ENCODE measurements around the gene E2F7. TPM values are rescaled to one million over a fixed set of nuclear protein-coding genes. Genes with fewer than 3 reads are reported as not detected.

Gene E2F7
- total RNA-seq, 1 donor from 2014 or later, result 40.5 TPM

DNA sequence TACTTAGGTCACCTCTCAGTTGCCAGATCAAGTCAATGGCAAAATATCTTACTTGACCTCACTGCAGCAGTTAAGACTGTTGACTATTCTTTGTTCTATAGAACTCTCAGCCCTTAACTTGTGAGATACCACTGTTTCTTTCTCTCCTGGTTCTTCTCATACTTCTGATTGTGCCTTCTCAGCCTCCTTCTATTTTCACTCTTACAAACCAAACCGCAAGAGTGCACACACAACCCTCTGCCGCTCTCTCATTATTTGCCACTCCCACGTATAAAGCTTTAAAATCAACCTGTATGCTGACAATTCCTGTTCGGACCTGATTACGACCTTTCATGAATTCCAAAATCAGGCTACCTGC lies 4.5 kb downstream of the E2F7 start:
- H3K36me3 Mint-ChIP-seq, result peaks cover 49% of the 10 kb centered on the region
- H3K79me2 ChIP-seq (ENCODE audit: low read depth), result peaks cover 90% of the 10 kb centered on the region

DNA sequence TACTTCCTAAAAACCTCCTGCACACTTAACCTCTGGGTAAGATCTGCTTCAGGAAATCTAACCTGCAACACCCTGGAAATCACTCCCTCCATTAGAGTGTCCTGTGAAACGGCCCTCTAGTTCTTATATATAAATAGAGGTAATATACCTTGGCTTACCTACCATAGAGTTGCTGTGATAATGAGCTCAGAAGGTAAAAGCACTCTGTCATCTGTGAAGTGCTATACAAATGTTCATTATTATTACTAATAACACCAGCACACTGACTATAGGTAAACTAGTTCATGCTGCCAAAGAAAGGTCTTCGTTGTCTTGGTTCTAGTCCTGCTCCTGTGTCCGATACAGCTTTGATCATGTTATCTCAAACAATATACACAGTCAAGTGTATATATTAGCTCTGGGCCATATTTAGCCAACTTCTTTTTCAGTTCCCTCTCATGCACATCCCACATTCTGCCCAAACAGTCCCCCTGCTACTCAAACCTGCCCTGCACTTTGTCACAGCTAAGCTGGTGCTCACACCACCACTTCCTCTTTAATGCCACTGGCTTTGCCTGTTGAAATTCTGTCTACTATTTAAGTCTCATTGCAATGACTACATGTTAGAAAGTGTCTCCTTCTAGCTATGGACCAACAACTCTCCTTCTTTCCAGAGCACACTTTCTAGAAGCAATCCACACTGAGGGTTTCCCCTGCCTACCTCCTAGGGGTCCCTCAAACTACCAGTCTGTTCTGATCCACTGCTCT lies 5.1 kb downstream of the E2F7 start:
- H3K4me1 Mint-ChIP-seq, result peaks cover 24% of the 10 kb centered on the region
- no peak for DNase-seq (ENCODE audit: low spot score)
- H2AFZ ChIP-seq (replicated peaks), result no peak overlapping the region
- H4K20me1 ChIP-seq (ENCODE audit: low read depth), result peaks cover 22% of the 10 kb centered on the region
- no peak overlapping the region for H3K4me3 ChIP-seq
- H3K9ac ChIP-seq, result no peak overlapping the region
- no peaks in the 10 kb centered on the region for H3K9me3 ChIP-seq (ENCODE audit: low read depth)
- H3K27me3 Mint-ChIP-seq (ENCODE audit: insufficient read depth, low read depth), result no peaks in the 10 kb centered on the region
- TF ChIP-seq, protein P1, sequence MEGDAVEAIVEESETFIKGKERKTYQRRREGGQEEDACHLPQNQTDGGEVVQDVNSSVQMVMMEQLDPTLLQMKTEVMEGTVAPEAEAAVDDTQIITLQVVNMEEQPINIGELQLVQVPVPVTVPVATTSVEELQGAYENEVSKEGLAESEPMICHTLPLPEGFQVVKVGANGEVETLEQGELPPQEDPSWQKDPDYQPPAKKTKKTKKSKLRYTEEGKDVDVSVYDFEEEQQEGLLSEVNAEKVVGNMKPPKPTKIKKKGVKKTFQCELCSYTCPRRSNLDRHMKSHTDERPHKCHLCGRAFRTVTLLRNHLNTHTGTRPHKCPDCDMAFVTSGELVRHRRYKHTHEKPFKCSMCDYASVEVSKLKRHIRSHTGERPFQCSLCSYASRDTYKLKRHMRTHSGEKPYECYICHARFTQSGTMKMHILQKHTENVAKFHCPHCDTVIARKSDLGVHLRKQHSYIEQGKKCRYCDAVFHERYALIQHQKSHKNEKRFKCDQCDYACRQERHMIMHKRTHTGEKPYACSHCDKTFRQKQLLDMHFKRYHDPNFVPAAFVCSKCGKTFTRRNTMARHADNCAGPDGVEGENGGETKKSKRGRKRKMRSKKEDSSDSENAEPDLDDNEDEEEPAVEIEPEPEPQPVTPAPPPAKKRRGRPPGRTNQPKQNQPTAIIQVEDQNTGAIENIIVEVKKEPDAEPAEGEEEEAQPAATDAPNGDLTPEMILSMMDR (IDR thresholded peaks at IDR 0.05), result no peak
- TF ChIP-seq EZH2 (IDR thresholded peaks at IDR 0.05) (no peak), EZH2phosphoT487 (IDR thresholded peaks at IDR 0.05) (no peak)
- peaks cover 5% of the 10 kb centered on the region for H3K36me3 ChIP-seq
- H3K27ac ChIP-seq, result no peak overlapping the region
- peaks cover 51% of the 10 kb centered on the region for H3K36me3 Mint-ChIP-seq
- peak overlapping the region; percentile 39 for H3K4me3 Mint-ChIP-seq
- H3K4me1 ChIP-seq, result peaks cover 18% of the 10 kb centered on the region
- peaks cover 94% of the 10 kb centered on the region for H3K79me2 ChIP-seq (ENCODE audit: low read depth)
- peaks cover 11% of the 10 kb centered on the region for H3F3A ChIP-seq (ENCODE audit: low read depth)
- H3K9me3 Mint-ChIP-seq, result no peaks in the 10 kb centered on the region
- H3K27me3 ChIP-seq, result no peaks in the 10 kb centered on the region
- no peak overlapping the region for H3K4me2 ChIP-seq
- peak overlapping the region; percentile 38 for H3K27ac Mint-ChIP-seq

More for the DNA sequence above, 4.5 kb downstream of the E2F7 start:
- no peak for DNase-seq (ENCODE audit: low spot score)
- Mint-ChIP-seq H3K9me3 (no peaks in the 10 kb centered on the region), H3K27ac (no peak overlapping the region), H3K27me3 (ENCODE audit: insufficient read depth, low read depth) (no peaks in the 10 kb centered on the region), H3K4me3 (no peak overlapping the region), H3K4me1 (peaks cover 24% of the 10 kb centered on the region)
- H3K4me2 ChIP-seq, result no peak overlapping the region
- peaks cover 15% of the 10 kb centered on the region for H3F3A ChIP-seq (ENCODE audit: low read depth)
- H2AFZ ChIP-seq (replicated peaks), result no peak overlapping the region
- H3K9me3 ChIP-seq (ENCODE audit: low read depth), result no peaks in the 10 kb centered on the region
- H3K4me1 ChIP-seq, result peaks cover 18% of the 10 kb centered on the region
- no peak overlapping the region for H3K9ac ChIP-seq
- no peak overlapping the region for H3K4me3 ChIP-seq
- H4K20me1 ChIP-seq (ENCODE audit: low read depth), result peaks cover 19% of the 10 kb centered on the region
- H3K27ac ChIP-seq, result no peak overlapping the region
- TF ChIP-seq EZH2 (IDR thresholded peaks at IDR 0.05) (no peak), EZH2phosphoT487 (IDR thresholded peaks at IDR 0.05) (no peak)
- TF ChIP-seq, protein P1 (IDR thresholded peaks at IDR 0.05), result no peak
- no peaks in the 10 kb centered on the region for H3K27me3 ChIP-seq
- H3K36me3 ChIP-seq, result peaks cover 2% of the 10 kb centered on the region

DNA sequence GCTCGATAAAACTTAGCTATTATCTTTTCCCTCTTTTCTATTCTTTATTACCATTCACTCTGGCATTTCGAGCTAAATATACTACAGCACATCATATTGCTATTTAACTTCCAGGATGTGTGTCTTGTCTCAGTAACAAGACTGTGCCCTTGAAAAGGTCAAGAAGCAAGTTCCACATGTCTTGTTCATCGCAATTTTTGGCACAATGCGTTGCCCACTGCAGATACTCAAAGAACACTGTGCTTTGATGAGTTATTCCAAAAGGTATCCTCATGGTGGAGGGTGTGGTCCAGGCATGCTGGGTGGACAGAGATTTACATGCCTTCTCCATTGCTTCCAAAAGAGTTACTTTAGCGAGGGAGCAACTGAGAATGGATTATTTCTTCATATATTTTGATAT lies 6.6 kb downstream of the E2F7 start:
- Mint-ChIP-seq H3K27ac (no peak overlapping the region), H3K36me3 (peaks cover 63% of the 10 kb centered on the region), H3K27me3 (ENCODE audit: insufficient read depth, low read depth) (no peaks in the 10 kb centered on the region), H3K4me1 (peaks cover 16% of the 10 kb centered on the region), H3K4me3 (no peak overlapping the region), H3K9me3 (no peaks in the 10 kb centered on the region)
- Histone ChIP-seq H2AFZ (replicated peaks) (no peak overlapping the region), H3K9me3 (ENCODE audit: low read depth) (no peaks in the 10 kb centered on the region), H3F3A (ENCODE audit: low read depth) (no peaks in the 10 kb centered on the region), H4K20me1 (ENCODE audit: low read depth) (peaks cover 22% of the 10 kb centered on the region), H3K79me2 (ENCODE audit: low read depth) (peaks cover 95% of the 10 kb centered on the region), H3K4me2 (no peak overlapping the region), H3K27ac (no peak overlapping the region), H3K36me3 (peaks cover 19% of the 10 kb centered on the region), H3K4me1 (peaks cover 11% of the 10 kb centered on the region), H3K27me3 (no peaks in the 10 kb centered on the region), H3K9ac (no peak overlapping the region), H3K4me3 (no peak overlapping the region)
- no peak for DNase-seq (ENCODE audit: low spot score)
- TF ChIP-seq EZH2 (IDR thresholded peaks at IDR 0.05), result no peak
- no peak for TF ChIP-seq EZH2phosphoT487 (IDR thresholded peaks at IDR 0.05)
- TF ChIP-seq, protein P1 (IDR thresholded peaks at IDR 0.05), result no peak

All from neural progenitor cell (in vitro differentiated cells).